ENCODE data around the gene PRAC1.
"Not testable (repeated sequence)": the region's sequence is repeated elsewhere in the genome, so short reads cannot be mapped to it uniquely, and the experiment has no call there.

PRAC1 gene

GRCh38 chr17:48725288-48726064 lies 3.2 kb upstream of the PRAC1 start:
- DNase-seq, result no peak

- DNase-seq, result no peak
These were observed 2.6 kb upstream of the PRAC1 start for GRCh38 chr17:48725004-48725287.

- peak; percentile 83 for DNase-seq
These were observed 2.1 kb upstream of the PRAC1 start for GRCh38 chr17:48724251-48725003.

GRCh38 chr17:48723423-48724250 lies 1.3 kb upstream of the PRAC1 start:
- peak; percentile 27 for DNase-seq

- no peak for DNase-seq
These were observed 651 bp upstream of the PRAC1 start, which contains the start of gene PRAC2 for GRCh38 chr17:48722915-48723422. PRAC2 (plus strand) TSS chr17:48723185; CDS start chr17:48724411, 1,226 bp downstream.

DNA sequence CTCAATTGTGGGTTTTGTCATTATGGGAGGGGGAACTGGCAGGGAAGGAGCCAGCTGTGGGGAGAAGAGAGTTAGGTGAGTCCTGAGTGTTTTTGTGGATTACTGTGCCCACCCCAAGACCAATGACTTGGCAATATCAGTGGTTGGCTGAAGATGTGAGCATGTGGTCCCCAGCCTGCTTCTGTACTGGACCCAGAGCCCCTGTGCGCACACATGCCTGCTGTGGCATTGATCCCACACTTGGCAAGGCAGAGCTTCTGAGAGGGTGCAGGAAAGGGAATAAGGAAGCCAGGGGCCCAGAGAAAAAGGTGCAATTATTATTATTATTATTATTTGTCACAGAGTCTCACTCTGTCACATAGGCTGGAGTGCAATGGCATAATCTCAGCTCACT lies 1.3 kb downstream of the PRAC1 start:
- DNase-seq, result no peak

DNA sequence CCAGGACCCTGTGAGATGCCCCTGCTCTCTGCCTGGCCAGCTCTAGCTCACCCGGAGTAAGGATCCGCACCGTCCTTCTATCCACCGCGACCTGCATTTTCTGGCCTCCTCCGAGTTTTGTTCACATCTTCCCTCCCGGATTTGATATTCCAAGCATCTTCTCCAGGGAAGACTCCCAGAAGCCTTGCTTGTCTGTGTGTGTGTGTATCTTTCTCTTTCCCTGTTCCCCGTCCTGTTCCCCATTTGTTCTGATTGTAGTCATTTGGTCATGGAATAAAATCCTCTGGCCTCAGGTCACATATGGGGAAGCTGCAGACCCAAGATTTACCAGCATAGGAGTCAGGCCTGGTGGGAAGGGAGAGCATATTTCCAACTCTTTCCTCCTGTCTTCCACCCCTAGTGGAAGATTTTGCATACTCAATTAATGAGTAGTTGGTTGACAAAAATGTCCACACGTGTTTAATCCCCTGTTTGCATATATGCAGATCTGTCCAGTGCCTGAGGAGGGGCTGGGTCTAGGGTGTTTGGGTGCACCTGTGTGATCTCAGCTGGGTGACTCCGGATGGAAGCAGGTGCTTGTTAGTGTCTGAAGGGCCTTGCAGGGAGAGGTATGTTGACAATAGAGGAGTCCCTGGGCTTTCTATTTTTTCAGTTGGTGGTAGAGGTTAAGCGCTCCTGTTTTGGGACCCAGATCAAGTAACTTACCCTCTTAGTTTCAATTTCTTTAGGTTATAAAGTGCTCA lies 1.9 kb downstream of the PRAC1 start:
- DNase-seq, result no peak

GRCh38 chr17:48719642-48720265 lies 2.6 kb downstream of the PRAC1 start:
- DNase-seq, result no peak

- no peak for DNase-seq
These were observed 3.3 kb downstream of the PRAC1 start for GRCh38 chr17:48718761-48719641.

DNA sequence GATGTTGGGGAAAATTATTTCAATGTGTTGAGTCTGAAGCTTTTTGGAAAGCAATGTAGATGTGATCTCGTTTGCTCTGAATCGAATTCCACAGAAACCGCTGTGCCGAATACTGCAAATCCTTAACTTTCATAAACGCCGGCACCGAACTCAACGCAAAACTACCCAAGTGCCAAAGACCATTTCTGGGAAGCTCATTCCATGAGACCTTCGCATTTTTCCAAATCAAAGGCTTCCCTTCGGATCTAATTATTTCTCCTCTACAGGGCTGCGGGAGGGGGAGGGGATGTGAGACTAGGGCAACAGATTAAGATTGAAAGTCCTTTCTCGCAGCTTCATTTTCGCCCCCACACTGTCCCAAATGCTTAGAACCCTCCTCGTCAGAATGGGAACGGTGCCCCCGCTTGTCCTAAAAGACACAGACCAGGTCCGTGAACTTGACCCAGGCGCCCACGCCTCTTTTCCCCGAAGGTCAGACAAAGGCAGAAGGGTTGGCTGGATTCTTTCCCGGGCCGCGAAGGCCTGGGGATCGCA lies 4.0 kb downstream of the PRAC1 start:
- no peak for DNase-seq

DNA sequence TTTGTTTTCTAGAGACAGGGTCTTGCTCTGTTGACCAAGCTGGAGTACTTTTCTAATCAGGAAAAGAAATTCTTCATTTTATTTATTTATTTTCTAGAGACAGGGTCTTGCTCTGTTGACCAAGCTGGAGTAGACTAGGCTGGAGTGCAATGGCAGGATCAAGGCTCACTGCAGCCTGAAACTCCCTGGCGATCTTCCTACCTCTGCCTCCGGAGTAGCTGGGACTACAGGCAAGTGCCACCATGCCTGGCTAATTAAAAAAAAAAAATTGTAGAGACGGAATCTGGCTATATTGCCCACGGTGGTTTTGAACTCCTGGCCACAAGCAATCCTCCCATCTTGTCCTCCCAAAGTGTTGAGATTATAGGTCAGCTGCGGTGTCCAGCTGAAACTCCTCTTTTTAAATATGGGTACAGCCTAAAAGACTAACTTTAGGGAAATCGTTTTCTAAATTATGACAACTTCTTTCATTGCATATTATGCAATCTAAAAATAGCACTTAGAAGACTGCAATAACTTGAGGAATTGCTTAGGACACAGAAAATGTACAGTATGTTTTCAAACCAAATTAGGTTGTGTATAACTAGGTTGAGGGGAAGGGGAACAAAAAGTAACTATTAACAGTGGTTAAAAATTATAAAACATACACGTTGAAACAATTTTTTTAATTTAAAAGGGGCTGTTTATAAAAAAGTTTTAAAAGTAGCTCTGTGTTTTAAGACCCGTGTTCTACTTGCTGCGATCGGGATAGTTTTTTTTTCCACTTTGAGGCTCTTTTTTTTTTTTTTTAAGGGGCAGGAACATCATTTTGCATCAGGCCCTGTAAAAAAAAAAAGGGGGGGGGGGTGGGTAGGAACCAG lies 4.7 kb downstream of the PRAC1 start:
- no peak for DNase-seq

- DNase-seq, result not testable (repeated sequence)
These were observed 5.8 kb downstream of the PRAC1 start for GRCh38 chr17:48716549-48716948.

GRCh38 chr17:48715496-48716399 lies 6.6 kb downstream of the PRAC1 start:
- no peak for DNase-seq

GRCh38 chr17:48711128-48711527 lies 11.2 kb downstream of the PRAC1 start:
- no peak for DNase-seq

DNA sequence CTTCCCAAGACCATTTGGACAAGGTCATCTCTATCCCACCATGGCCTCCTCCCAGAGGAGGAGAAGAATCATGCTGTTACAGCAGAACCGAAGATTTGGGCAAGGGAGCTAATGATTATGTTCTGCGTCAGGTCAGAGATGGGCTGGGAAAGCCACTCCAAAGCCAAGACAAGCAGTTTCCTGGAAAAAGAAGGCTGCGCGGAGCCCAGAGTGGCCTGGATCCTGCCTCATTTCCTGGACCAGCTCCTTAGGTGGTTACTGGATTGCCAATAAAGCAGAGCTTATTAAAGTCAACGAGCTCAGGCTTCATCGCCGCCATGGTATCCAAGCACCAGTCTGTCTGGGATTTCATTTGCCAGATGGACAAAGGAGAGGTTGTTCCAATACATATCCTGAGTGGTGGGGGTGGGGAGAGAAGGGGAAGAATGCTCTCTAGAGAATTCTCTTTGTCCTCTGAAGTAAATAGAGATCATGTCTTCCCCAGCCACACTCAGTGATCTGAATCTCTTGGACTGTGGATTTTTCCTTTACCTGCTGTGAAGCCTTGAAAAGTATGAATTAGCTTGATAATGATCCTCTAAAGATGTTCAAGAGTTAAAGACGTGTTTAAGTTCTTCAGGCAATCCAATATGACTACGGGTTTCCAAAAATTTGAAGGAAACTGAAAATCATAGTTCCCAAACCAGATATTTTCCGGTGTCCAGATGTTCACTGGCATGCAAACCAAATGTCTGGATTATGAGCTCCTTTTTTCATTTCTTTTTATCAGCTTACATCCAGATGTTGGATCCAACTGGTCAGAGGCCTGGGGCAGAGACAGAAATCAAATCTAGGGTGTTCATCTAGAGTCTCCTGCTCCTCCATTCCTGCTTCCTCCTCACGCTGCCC lies 17.7 kb downstream of the PRAC1 start:
- no peak for DNase-seq

DNA sequence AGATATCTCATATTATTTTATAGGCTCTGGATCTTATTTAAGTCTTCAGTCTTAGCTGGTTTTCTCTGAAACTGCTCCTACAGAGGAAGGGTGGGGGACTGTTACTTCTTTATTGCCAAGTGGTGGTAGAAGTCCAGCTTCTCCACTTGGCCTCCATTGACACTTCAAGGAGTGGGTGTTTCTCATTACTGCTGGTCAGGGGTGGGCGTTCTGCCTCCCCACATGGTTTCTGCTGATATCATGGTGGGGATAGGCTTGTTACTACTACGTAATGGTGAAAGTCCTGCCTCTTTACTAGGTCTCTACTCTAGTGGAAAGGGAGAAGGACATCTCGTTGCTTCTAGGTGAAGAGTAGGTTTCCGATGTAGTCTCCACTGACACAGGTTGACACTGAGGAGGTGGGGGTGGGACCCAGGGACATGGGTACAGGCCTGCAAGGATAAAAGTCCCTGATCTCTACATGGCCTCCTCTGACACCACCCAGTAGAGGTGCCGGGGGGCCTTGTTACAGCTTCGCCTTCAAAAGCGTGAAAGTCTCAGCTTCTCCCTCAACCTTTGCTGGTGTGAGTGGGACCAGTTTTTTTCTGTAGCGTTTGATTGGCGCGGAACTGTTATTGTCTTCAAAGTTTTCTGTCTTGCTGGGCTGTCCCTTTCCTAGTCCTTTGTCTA lies 20.3 kb downstream of the PRAC1 start:
- DNase-seq, result no peak

DNA sequence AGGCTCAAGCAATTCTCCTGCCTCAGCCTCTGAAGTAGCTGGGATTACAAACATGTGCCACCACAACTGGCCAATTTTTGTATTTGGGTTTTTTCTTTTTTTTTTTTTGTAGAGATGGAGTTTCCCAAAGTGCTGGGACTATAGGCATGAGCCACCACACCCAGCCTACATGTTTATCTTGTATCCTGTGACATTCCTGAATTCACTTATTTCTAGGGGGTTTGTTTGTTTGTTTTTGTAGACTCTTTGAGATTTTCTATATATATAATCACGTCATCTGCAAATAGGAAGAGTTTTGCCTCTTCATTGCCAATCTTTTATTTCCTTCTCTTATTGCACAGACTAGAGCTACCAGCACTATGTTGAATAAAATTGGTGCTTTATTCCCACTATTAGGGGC lies 29.1 kb downstream of the PRAC1 start:
- DNase-seq, result no peak

Measured in CD4-positive, alpha-beta T cell treated with Interleukin-6 for 4 hours (primary cell).